ENCODE results near the gene PFN1.

PFN1 gene

DNA sequence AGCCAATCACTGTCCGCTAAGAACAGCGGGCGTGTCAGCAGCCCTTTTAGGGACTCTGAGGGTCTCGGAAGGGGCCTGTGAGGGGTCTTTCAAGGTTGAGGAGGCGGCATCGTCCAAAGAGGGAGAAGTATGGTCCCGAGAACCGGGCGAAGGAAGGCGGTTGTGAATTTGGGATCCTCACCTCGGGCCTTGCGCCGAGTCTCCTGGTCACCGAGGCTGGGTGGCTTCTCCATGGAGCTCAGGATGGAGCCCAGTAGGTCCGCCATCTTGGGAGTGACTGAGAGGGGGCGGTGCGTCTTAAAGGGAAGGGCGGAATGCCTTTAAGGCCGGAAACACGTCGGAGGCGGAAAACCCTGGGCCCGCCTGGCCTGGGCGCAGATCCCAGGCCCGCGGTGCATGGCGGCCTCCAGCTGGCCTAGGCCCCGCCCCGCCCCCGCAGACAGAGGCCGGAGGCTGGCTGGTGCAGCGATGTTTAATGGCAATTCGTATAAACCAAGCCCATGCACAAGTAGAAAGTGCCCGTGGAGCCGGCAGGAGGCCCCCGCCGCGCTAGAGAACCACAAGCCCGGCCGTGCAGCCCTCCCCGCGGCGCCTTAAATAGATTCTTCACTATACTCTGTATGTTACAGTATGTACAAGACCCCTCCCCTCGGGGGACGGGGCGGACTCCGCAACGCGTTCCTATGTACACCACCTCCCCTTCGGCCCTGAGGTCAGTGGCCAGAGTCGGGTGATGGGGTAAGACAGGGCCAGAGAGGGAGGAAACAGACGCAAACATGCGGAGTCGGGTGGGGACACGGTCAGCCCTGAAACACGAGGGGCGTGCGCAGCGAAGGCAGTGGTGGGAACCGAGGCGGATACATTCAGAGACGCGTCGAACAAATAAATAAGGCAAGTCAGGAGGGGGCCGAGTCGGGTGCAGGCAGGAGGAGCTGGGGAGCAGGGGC is 19.5 kb upstream of the PFN1 start, which contains the start of gene SPAG7:
SPAG7 (minus strand) TSS at position 279 of the 947 bp plus-strand sequence; CDS start at position 266, 13 bp downstream.
- DNase-seq (ENCODE audit: low read depth) = peak; percentile 98

- DNase-seq (ENCODE audit: low read depth) = peak; percentile 100
Measured at GRCh38 chr17:4966844-4967538, 18.7 kb upstream of the PFN1 start.

GRCh38 chr17:4965311-4965986 is 17.1 kb upstream of the PFN1 start:
- DNase-seq (ENCODE audit: low read depth) = no peak

- DNase-seq (ENCODE audit: low read depth) = no peak
Measured at GRCh38 chr17:4960279-4960922, 12.1 kb upstream of the PFN1 start.

DNA sequence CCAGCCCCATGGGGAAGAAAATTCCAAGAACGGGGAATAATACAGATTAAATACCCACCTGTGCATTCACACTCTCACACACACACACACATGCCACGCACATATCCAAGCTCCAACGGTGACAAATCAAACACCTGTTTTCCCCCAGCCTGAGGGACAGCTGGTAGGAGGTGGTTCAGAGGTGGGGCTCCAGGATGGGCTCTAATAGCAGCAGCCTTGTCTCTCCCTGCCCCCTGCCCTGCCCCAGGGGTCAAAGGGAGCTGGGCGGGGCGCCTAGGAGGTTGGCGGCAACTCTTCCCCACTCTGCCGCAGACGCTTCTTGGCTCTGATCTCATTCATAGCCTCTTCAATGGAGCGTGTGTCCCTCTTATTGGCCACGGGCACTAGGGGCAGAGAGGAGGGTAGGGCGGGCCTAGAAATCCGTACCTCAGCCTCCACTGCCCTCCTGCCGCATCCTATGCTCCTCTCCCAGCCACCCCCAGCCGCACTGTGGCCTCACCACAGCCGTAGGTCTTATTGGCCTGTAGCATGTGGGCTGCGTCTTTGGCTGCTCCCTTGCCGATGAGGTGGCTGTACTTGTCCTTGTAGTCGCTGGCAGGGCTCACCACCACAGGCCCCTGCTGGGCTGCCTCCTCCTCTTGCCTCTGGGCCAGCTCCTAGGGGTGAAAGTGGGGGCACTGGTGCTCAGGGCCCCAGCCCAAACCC is 11.1 kb upstream of the PFN1 start:
- DNase-seq (ENCODE audit: low read depth) = no peak

GRCh38 chr17:4958102-4958501 is 9.8 kb upstream of the PFN1 start:
- no peak for DNase-seq (ENCODE audit: low read depth)

- no peak for DNase-seq (ENCODE audit: low read depth)
Measured at GRCh38 chr17:4956493-4957061, 8.2 kb upstream of the PFN1 start.

- no peak for DNase-seq (ENCODE audit: low read depth)
Measured at GRCh38 chr17:4955091-4955490, 6.8 kb upstream of the PFN1 start.

DNA sequence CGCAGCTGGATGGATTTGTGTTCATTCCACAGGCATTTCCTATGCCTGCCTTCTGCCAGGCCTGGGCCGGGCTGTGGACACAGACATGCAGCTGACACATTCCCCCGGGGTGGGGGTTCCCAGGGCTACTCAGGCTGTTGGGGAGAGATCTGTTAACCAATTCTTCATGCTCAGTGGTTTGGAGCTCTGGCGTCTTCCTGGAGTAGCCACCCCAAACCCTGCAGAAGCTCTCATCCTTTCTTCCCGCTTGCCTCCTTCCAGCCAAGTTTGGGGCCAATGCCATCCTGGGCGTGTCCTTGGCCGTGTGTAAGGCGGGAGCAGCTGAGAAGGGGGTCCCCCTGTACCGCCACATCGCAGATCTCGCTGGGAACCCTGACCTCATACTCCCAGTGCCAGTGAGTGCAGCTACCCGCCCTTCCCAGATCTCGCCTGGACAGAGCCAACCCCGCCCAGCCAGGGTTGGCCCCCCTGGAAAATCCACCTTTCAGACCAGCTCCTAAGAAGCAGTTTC is 5.2 kb upstream of the PFN1 start:
- DNase-seq (ENCODE audit: low read depth) = peak; percentile 70

DNA sequence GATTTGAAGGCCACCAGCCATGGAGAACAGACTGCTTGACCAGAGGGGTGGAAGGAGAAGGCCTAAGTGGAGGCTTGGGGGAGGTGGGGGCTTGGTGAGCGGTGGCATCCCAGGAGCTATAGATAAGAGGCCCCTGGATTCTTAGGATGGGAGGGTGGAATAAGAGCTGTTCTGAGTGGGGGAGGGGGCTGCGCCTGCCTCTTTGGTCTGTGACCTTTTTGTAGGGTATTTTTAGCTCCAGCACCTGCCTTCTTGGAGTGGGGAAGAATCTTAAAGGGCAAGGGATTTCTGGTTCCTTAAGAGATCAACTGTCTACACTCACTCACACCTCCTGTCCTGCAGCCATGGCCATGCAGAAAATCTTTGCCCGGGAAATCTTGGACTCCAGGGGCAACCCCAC is 3.2 kb upstream of the PFN1 start:
- DNase-seq (ENCODE audit: low read depth) = no peak

DNA sequence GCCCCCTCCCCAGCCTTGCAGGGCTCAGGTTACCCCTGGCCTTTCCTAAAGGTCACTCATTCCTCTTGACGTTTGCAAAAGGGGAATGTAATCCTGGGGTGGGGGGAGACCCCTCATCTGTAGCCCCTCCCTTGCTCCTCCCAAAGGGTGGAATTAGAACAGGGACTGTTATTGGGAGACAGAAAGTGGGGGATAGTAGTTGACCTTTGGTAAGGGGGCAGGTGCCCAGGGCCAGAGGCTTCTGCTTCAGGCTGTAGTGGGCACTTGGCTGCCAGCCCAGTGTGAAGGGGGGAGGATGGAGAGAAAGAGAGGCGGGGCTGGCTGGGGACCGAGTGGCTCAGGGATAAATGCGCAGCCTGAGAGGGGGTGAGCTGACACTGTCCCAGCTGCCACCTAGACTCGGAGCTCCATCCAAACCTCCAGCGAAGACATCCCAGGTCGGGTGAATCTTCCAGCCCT is 2.4 kb upstream of the PFN1 start, which contains the start of gene ENO3:
ENO3 (plus strand) TSS at position 374 of the 459 bp plus-strand sequence. CDS start 711 bp downstream, outside the sequence.
- DNase-seq (ENCODE audit: low read depth) = no peak

- no peak for DNase-seq (ENCODE audit: low read depth)
Measured at GRCh38 chr17:4950075-4950745, 1.9 kb upstream of the PFN1 start.

GRCh38 chr17:4949321-4950074 is 1.2 kb upstream of the PFN1 start:
- DNase-seq (ENCODE audit: low read depth) = peak; percentile 69

DNA sequence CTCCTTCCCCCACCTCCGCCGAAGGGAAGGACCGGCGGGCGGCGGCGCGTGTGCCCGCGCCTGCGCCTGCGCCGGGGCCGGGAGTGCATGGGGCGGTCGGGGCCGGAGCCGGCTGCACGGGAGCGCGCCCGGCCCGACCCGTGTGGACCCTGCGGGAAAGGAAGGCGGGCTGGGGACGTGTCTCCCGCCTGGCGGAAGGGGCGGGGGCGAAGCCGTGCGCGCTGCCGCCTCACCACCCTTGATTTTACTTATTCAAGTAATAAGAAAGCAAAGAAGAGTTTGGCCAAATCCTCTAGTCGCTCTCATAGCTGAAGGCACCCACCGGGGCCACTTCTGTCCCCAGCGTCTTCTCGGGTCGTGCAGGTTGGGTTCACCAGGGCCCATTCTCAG is 596 bp upstream of the PFN1 start:
- DNase-seq (ENCODE audit: low read depth) = peak; percentile 93

GRCh38 chr17:4947411-4948165 is 742 bp downstream of the PFN1 start:
- DNase-seq (ENCODE audit: low read depth) = peak; percentile 33

- DNase-seq (ENCODE audit: low read depth) = no peak
Measured at GRCh38 chr17:4947010-4947410, 1.3 kb downstream of the PFN1 start.

DNA sequence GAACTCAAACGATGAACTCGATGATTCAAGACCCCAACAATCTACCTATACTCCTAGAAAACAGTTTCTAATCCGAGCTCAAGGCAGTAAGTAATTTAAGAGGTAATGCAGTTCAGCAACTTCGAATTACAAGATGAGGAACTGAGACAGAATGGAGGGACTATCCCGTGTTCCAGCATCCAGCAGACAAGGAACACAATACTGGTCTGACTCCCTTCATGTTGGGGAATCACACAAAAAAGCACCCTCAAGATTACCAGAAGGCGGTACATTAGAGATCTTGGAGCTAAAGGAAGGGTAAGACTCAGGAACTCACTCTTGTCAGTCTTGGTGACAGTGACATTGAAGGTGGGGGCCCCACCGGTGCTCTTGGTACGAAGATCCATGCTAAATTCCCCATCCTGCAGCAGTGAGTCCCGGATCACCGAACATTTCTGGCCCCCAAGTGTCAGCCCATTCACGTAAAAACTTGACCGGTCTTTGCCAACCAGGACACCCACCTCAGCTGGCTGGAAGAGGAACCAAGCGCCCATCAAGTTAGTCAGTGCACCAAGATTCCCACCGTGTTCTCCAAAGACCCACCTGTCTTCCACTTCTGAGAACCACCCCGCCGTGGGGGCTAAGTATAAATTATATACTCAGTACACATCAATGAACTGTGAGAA is 1.9 kb downstream of the PFN1 start:
- no peak for DNase-seq (ENCODE audit: low read depth)

DNA sequence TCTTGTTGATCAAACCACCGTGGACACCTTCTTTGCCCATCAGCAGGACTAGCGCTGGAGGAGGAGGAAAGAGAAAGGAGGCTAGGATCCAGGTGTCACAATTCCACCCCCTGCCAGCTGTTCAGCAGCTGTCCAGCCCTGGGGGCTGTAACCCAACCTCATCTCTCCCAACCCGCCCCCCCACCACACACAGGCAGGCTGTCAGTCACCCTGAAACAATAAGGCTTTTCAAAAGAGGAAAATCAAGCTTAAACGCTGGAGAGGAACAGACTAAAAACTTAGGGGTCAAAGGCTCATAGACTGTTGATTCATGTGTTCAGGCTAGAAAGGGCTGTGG is 2.4 kb downstream of the PFN1 start:
- no peak for DNase-seq (ENCODE audit: low read depth)
